Mesothelial cell of epicardium (in vitro differentiated cells): ENCODE results near the gene CDS1. TPM values are rescaled to one million over a fixed set of nuclear protein-coding genes. Genes with fewer than 3 reads are reported as not detected.

Experiments used
- DNase-seq, 2 experiments: peaks; one replicate each; pipeline ENCODE4 v3.0.0; 2021; ENCODE audit warnings: low spot score in 2 of 2; ENCODE audit not compliant: unreplicated experiment in 2 of 2
- H3K27ac Mint-ChIP-seq: 2 replicates; pipeline ENCODE4 v1.8.0; 2021; ENCODE audit warnings: mixed read lengths
- H3K27me3 Mint-ChIP-seq: 2 replicates; pipeline ENCODE4 v1.8.0; 2021; ENCODE audit warnings: low read depth, mixed read lengths
- H3K36me3 Mint-ChIP-seq: 2 replicates; pipeline ENCODE4 v1.8.0; 2021; ENCODE audit warnings: mixed read lengths
- H3K4me1 Mint-ChIP-seq: 2 replicates; pipeline ENCODE4 v1.8.0; 2021; ENCODE audit warnings: mixed read lengths
- H3K4me3 Mint-ChIP-seq: 2 replicates; pipeline ENCODE4 v1.8.0; 2021; ENCODE audit warnings: mild to moderate bottlenecking, moderate library complexity, mixed read lengths
- H3K9me3 Mint-ChIP-seq: 2 replicates; pipeline ENCODE4 v1.8.0; 2021; ENCODE audit warnings: mixed read lengths
- total RNA-seq: library from RNA; stranded (reverse); gene quantifications from 3 replicates; pipeline ENCODE4 v1.2.1, GENCODE V29; 2021
- TF ChIP-seq, protein P1 (sequence below): fragments of 200-600 bp; sonication (generic); IDR thresholded peaks from one replicate; pipeline ENCODE4 v1.5.0; 2021; ENCODE audit warnings: antibody characterized with exemption; ENCODE audit not compliant: unreplicated experiment

Gene CDS1
- total RNA-seq, 1 donor from 2014 or later = 18.7 TPM

DNA sequence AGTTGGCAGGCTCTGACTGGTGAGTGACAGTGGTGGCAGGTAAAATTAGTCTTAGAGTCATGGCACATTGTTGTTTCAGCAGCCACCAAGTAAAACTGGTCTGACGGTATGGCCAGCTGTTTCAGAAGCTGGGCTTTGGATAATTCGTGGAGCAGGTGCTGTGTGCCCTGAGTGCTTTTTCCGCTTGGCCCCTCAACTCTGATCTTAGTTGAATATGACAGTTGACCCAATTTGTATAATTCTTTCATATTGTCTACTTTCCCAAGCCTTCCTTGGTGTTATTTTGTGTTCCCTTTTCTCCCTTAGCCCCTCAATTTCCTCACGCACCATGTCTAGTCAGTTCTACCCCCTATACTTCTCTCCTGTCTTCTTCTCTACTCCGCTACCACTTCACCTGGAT, 32.0 kb downstream of the CDS1 start:
- TF ChIP-seq, protein P1, sequence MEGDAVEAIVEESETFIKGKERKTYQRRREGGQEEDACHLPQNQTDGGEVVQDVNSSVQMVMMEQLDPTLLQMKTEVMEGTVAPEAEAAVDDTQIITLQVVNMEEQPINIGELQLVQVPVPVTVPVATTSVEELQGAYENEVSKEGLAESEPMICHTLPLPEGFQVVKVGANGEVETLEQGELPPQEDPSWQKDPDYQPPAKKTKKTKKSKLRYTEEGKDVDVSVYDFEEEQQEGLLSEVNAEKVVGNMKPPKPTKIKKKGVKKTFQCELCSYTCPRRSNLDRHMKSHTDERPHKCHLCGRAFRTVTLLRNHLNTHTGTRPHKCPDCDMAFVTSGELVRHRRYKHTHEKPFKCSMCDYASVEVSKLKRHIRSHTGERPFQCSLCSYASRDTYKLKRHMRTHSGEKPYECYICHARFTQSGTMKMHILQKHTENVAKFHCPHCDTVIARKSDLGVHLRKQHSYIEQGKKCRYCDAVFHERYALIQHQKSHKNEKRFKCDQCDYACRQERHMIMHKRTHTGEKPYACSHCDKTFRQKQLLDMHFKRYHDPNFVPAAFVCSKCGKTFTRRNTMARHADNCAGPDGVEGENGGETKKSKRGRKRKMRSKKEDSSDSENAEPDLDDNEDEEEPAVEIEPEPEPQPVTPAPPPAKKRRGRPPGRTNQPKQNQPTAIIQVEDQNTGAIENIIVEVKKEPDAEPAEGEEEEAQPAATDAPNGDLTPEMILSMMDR = no peak
- DNase-seq = no peak
- H3K27ac Mint-ChIP-seq = no peak overlapping the region
- H3K4me3 Mint-ChIP-seq = no peak overlapping the region
- no peaks in the 10 kb centered on the region for H3K27me3 Mint-ChIP-seq
- H3K9me3 Mint-ChIP-seq = no peaks in the 10 kb centered on the region
- peaks cover 27% of the 10 kb centered on the region for H3K36me3 Mint-ChIP-seq
- no peaks in the 10 kb centered on the region for H3K4me1 Mint-ChIP-seq

GRCh38 chr4:84615355-84615754, 32.4 kb downstream of the CDS1 start:
- no peak overlapping the region for H3K27ac Mint-ChIP-seq
- H3K9me3 Mint-ChIP-seq = no peaks in the 10 kb centered on the region
- DNase-seq = no peak
- H3K4me1 Mint-ChIP-seq = no peaks in the 10 kb centered on the region
- TF ChIP-seq, protein P1 = no peak
- no peak overlapping the region for H3K4me3 Mint-ChIP-seq
- peaks cover 22% of the 10 kb centered on the region for H3K36me3 Mint-ChIP-seq
- no peaks in the 10 kb centered on the region for H3K27me3 Mint-ChIP-seq

- peaks cover 24% of the 10 kb centered on the region for H3K36me3 Mint-ChIP-seq
- no peaks in the 10 kb centered on the region for H3K4me1 Mint-ChIP-seq
- no peak overlapping the region for H3K4me3 Mint-ChIP-seq
- H3K27me3 Mint-ChIP-seq = no peaks in the 10 kb centered on the region
- peak overlapping the region; percentile 18 for H3K27ac Mint-ChIP-seq
- no peak for DNase-seq
- TF ChIP-seq, protein P1 = no peak
- H3K9me3 Mint-ChIP-seq = no peaks in the 10 kb centered on the region
Observed at GRCh38 chr4:84622959-84623358, 40.0 kb downstream of the CDS1 start.

DNA sequence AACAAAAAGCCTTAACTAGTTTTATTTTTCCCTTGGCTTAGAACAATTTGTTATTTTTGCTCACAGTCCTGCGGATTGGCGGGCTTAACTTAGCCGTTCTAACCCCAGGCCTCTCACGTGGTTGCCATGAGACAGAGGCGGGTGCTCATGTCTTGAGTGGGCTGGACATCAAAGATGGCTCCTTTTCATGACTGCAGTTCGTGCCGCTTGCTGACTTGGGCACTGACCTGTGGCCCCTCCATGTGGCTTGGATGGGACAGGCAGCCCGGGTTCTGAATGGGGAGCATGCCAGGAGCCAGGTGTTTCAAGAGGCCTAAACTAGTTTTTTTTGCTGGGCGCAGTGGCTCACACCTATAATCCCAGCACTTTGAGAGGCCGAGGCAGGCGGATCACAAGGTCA, 40.7 kb downstream of the CDS1 start:
- Mint-ChIP-seq H3K36me3 (peaks cover 24% of the 10 kb centered on the region), H3K4me3 (no peak overlapping the region), H3K27ac (no peak overlapping the region), H3K4me1 (no peaks in the 10 kb centered on the region), H3K27me3 (no peaks in the 10 kb centered on the region), H3K9me3 (no peaks in the 10 kb centered on the region)
- DNase-seq = no peak
- TF ChIP-seq, protein P1 = no peak

DNA sequence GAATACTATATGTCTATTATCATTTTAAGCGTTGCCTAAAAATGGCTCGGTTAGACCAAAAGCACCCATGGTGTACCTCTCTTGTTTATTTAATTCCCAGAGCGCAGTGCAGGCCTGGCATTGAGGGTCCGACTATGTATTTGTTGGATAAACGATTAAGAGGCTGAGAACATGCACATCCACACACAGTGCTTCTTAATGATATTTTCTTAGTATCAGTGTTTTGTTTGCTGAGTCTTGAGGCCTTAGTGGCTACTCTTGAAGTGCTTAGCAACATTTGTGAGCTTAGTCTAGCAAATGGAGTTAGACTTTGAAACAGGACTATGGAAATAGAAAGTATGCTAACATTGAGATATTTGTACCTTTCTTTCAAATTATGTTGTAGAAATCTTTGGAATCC, 43.7 kb downstream of the CDS1 start:
- Mint-ChIP-seq H3K27ac (no peak overlapping the region), H3K4me3 (no peak overlapping the region), H3K36me3 (peaks cover 17% of the 10 kb centered on the region), H3K9me3 (no peaks in the 10 kb centered on the region), H3K4me1 (no peaks in the 10 kb centered on the region), H3K27me3 (no peaks in the 10 kb centered on the region)
- TF ChIP-seq, protein P1 = no peak
- no peak for DNase-seq

- Mint-ChIP-seq H3K36me3 (peaks cover 4% of the 10 kb centered on the region), H3K27me3 (no peaks in the 10 kb centered on the region), H3K27ac (no peak overlapping the region), H3K4me3 (no peak overlapping the region), H3K4me1 (no peaks in the 10 kb centered on the region), H3K9me3 (no peaks in the 10 kb centered on the region)
- TF ChIP-seq, protein P1 = no peak
- no peak for DNase-seq
Observed at GRCh38 chr4:84631573-84631972, 48.6 kb downstream of the CDS1 start.
